ENCODE measurements around the gene IGSF11. TPM values are rescaled to one million over a fixed set of nuclear protein-coding genes. Genes with fewer than 3 reads are reported as not detected.

Gene IGSF11
- total RNA-seq, 2 donors from 2014 or later: 1.6 to 6.5 TPM

GRCh38 chr3:118955914-118956556 lies 78.6 kb downstream of the IGSF11 start:
- DNase-seq (ENCODE audit: low spot score): no peak
- Histone ChIP-seq H3K27me3 (no peaks in the 10 kb centered on the region), H3K9me3 (peaks cover 0 to 5% of the 10 kb centered on the region in 2 donors), H3K27ac (no peak overlapping the region), H3K4me3 (no peak overlapping the region), H3K4me1 (no peaks in the 10 kb centered on the region), H3K36me3 (no peaks in the 10 kb centered on the region)
- no peak for TF ChIP-seq CTCF (IDR thresholded peaks at IDR 0.05)

- Histone ChIP-seq H3K9me3 (peaks cover 0 to 5% of the 10 kb centered on the region in 2 donors), H3K27me3 (no peaks in the 10 kb centered on the region), H3K36me3 (no peaks in the 10 kb centered on the region)
Observed at GRCh38 chr3:118951089-118951488, 83.6 kb downstream of the IGSF11 start.

GRCh38 chr3:118949113-118949760 lies 85.4 kb downstream of the IGSF11 start:
- Histone ChIP-seq H3K4me3 (no peak overlapping the region), H3K36me3 (no peaks in the 10 kb centered on the region), H3K27ac (no peak overlapping the region), H3K9me3 (no peaks in the 10 kb centered on the region), H3K27me3 (no peaks in the 10 kb centered on the region), H3K4me1 (no peaks in the 10 kb centered on the region)
- no peak for DNase-seq (ENCODE audit: low spot score)
- TF ChIP-seq CTCF (IDR thresholded peaks at IDR 0.05): no peak

More at GRCh38 chr3:118951089-118951488, 83.6 kb downstream of the IGSF11 start:
- DNase-seq (ENCODE audit: low spot score): no peak
- Histone ChIP-seq H3K4me1 (no peaks in the 10 kb centered on the region), H3K27ac (no peak overlapping the region), H3K4me3 (no peak overlapping the region)
- TF ChIP-seq CTCF (IDR thresholded peaks at IDR 0.05): no peak

- Histone ChIP-seq H3K9me3 (no peaks in the 10 kb centered on the region), H3K27me3 (no peaks in the 10 kb centered on the region), H3K27ac (no peak overlapping the region), H3K4me3 (no peak overlapping the region), H3K4me1 (peaks cover 0 to 8% of the 10 kb centered on the region in 2 donors), H3K36me3 (no peaks in the 10 kb centered on the region)
- TF ChIP-seq CTCF (IDR thresholded peaks at IDR 0.05): no peak
- DNase-seq (ENCODE audit: low spot score): no peak
Observed at GRCh38 chr3:118948146-118948545, 86.5 kb downstream of the IGSF11 start.

- no peaks in the 10 kb centered on the region for H3K9me3 ChIP-seq
- H3K36me3 ChIP-seq: no peaks in the 10 kb centered on the region
- no peaks in the 10 kb centered on the region for H3K27me3 ChIP-seq
- H3K27ac ChIP-seq: no peak overlapping the region
- no peak for TF ChIP-seq CTCF (IDR thresholded peaks at IDR 0.05)
- DNase-seq (ENCODE audit: low spot score): no peak
- no peak overlapping the region for H3K4me3 ChIP-seq
- peaks cover 0 to 19% of the 10 kb centered on the region in 2 donors for H3K4me1 ChIP-seq
Observed at GRCh38 chr3:118946449-118946848, 88.2 kb downstream of the IGSF11 start.

Data from right atrium auricular region (tissue), 2 donors.